HTERT RPE-1 (cell line): Measurements from ENCODE around the gene MIA2.
"Not testable (repeated sequence)": the region's sequence is repeated elsewhere in the genome, so short reads cannot be mapped to it uniquely, and the experiment has no call there.

Experiments
- in situ Hi-C: fragments of 300-500 bp; cut with MboI; formaldehyde crosslinking; loops from 4 replicates; pipeline ENCODE4 v1.14.3; 2020; ENCODE audit warnings: low sequenced_read_pairs

The MIA2 gene

GRCh38 chr14:39324097-39324496, 90.4 kb downstream of the MIA2 start:
- in situ Hi-C loops, result no loop called here

- in situ Hi-C loops, result no loop called here
These were observed 105.3 kb downstream of the MIA2 start for GRCh38 chr14:39339003-39339402.

- in situ Hi-C loops, result not testable (repeated sequence)
These were observed 107.4 kb downstream of the MIA2 start for GRCh38 chr14:39341126-39341525.

- in situ Hi-C loops, result no loop called here
These were observed 109.1 kb downstream of the MIA2 start for GRCh38 chr14:39342768-39343167.

- in situ Hi-C loops, result no loop called here
These were observed 109.9 kb downstream of the MIA2 start for GRCh38 chr14:39343614-39344013.

GRCh38 chr14:39350866-39351265, 117.2 kb downstream of the MIA2 start:
- in situ Hi-C loops, result no loop called here

GRCh38 chr14:39351708-39352107, 118.0 kb downstream of the MIA2 start:
- in situ Hi-C loops, result no loop called here

GRCh38 chr14:39359069-39359468, 125.4 kb downstream of the MIA2 start:
- in situ Hi-C loops, result not testable (repeated sequence)

GRCh38 chr14:39360316-39360715, 126.6 kb downstream of the MIA2 start:
- in situ Hi-C loops, result no loop called here

GRCh38 chr14:39361556-39361955, 127.8 kb downstream of the MIA2 start:
- in situ Hi-C loops, result not testable (repeated sequence)

GRCh38 chr14:39364509-39364908, 130.8 kb downstream of the MIA2 start:
- in situ Hi-C loops, result no loop called here

GRCh38 chr14:39365354-39365753, 131.6 kb downstream of the MIA2 start:
- in situ Hi-C loops, result no loop called here

- in situ Hi-C loops, result no loop called here
These were observed 133.0 kb downstream of the MIA2 start for GRCh38 chr14:39366460-39367386.

GRCh38 chr14:39367387-39367751, 133.7 kb downstream of the MIA2 start:
- in situ Hi-C loops, result no loop called here

GRCh38 chr14:39368261-39368959, 134.7 kb downstream of the MIA2 start:
- in situ Hi-C loops, result no loop called here

- in situ Hi-C loops, result no loop called here
These were observed 135.3 kb downstream of the MIA2 start for GRCh38 chr14:39369029-39369428.

- in situ Hi-C loops, result no loop called here
These were observed 136.7 kb downstream of the MIA2 start for GRCh38 chr14:39370415-39370814.

GRCh38 chr14:39372656-39373055, 138.9 kb downstream of the MIA2 start:
- in situ Hi-C loops, result no loop called here

- in situ Hi-C loops, result no loop called here
These were observed 141.1 kb downstream of the MIA2 start for GRCh38 chr14:39374851-39375250.

- in situ Hi-C loops, result no loop called here
These were observed 143.1 kb downstream of the MIA2 start for GRCh38 chr14:39376667-39377403.

GRCh38 chr14:39381366-39381765, 147.7 kb downstream of the MIA2 start:
- in situ Hi-C loops, result no loop called here
